ENCODE measurements around the gene NALCN. TPM values are rescaled to one million over a fixed set of nuclear protein-coding genes. Genes with fewer than 3 reads are reported as not detected.

NALCN gene
- total and polyA plus RNA-seq, 7 donors, result 0.23 to 1.1 (median 0.71) TPM; not detected in 2

DNA sequence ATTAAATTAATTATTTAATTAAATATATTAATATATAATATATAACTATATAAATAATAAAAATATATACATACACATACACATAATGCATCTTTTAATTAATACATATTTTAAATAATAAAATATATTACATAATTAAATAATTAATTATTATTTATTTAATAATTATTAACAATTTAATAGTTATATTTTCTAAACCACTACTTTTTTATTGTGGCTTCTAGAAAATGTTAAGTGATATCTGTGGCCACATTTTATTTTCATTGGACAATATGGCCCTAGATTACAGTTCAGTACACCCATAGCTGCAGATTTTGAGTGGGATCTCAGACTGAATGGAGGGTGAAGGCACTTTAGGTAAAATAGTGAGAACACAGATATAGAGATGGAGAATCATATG lies 335.7 kb downstream of the NALCN start:
- TF ChIP-seq EP300 (IDR thresholded peaks at IDR 0.05), result no peak
- no peak for TF ChIP-seq POLR2A (IDR thresholded peaks at IDR 0.05)
- TF ChIP-seq, protein P1, sequence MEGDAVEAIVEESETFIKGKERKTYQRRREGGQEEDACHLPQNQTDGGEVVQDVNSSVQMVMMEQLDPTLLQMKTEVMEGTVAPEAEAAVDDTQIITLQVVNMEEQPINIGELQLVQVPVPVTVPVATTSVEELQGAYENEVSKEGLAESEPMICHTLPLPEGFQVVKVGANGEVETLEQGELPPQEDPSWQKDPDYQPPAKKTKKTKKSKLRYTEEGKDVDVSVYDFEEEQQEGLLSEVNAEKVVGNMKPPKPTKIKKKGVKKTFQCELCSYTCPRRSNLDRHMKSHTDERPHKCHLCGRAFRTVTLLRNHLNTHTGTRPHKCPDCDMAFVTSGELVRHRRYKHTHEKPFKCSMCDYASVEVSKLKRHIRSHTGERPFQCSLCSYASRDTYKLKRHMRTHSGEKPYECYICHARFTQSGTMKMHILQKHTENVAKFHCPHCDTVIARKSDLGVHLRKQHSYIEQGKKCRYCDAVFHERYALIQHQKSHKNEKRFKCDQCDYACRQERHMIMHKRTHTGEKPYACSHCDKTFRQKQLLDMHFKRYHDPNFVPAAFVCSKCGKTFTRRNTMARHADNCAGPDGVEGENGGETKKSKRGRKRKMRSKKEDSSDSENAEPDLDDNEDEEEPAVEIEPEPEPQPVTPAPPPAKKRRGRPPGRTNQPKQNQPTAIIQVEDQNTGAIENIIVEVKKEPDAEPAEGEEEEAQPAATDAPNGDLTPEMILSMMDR (IDR thresholded peaks at IDR 0.05), result no peak
- TF ChIP-seq POLR2AphosphoS5 (IDR thresholded peaks at IDR 0.05), result no peak
- Histone ChIP-seq H3K4me1 (no peaks in the 10 kb centered on the region), H3K4me3 (no peak overlapping the region), H3K27me3 (no peaks in the 10 kb centered on the region), H3K36me3 (no peaks in the 10 kb centered on the region), H3K9me3 (no peaks in the 10 kb centered on the region), H3K27ac (no peak overlapping the region)
- intact Hi-C loops (cut with DNase I), result no loop called here
- DNase-seq, result no peak

DNA sequence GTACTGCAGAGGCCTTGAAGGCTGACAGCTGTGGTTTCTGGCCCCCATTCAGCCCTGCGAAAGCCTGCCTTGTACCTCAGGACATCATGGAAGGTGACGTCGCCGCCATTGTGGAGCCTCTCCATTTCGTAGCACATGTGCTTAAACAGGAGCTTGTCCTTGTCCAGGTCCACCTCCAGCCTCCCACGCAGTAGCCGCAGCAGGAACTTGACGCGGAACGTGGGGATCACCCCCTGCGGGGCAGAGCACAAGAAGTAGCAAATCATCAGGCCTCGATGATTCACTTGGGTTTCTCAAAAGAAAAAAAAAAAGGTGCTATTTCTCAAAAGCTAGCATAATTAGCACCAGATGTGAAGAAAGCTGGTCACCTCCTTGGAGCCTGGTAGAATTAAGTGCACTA lies 351.0 kb downstream of the NALCN start:
- DNase-seq, result no peak
- Histone ChIP-seq H3K27me3 (no peaks in the 10 kb centered on the region), H3K4me1 (no peaks in the 10 kb centered on the region), H3K4me3 (no peak overlapping the region), H3K27ac (no peak overlapping the region), H3K9me3 (no peaks in the 10 kb centered on the region), H3K36me3 (no peaks in the 10 kb centered on the region)
- 94% methylated on average over 12 of the region's 12 CpGs for WGBS, 2 donors
- TF ChIP-seq POLR2AphosphoS5 (IDR thresholded peaks at IDR 0.05) (no peak), POLR2A (IDR thresholded peaks at IDR 0.05) (no peak), EP300 (IDR thresholded peaks at IDR 0.05) (no peak)
- TF ChIP-seq, protein P1 (IDR thresholded peaks at IDR 0.05), result no peak
- intact Hi-C loops (cut with DNase I), result no loop called here

DNA sequence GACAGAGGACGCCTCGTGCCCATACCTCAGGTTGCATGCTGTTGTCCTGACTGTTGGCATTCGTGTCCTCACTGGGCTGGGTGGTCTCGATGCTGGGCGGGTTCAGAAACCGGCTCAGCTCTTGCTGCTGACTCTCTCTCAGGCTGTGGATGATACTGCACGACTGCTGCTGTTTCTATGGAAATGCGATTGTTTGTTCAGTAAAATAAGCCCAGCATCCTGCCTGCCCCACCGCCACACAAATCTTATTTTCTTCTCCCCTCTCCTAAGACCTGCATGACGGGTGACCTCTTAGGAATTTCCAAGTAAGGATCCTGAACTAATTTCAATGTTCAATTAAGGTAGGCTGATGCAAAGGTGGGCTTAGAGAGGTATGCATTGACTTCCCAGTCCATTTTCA lies 356.5 kb downstream of the NALCN start:
- H3K4me1 ChIP-seq, result no peaks in the 10 kb centered on the region
- no peaks in the 10 kb centered on the region for H3K27me3 ChIP-seq
- intact Hi-C loops (cut with DNase I), result no loop called here
- 70 to 73% methylated on average over 10 of the region's 10 CpGs for WGBS, 2 donors
- H3K9me3 ChIP-seq, result no peaks in the 10 kb centered on the region
- DNase-seq, result no peak
- H3K36me3 ChIP-seq, result no peaks in the 10 kb centered on the region
- no peak overlapping the region for H3K27ac ChIP-seq
- H3K4me3 ChIP-seq, result no peak overlapping the region
- TF ChIP-seq POLR2AphosphoS5 (IDR thresholded peaks at IDR 0.05), result no peak
- no peak for TF ChIP-seq POLR2A (IDR thresholded peaks at IDR 0.05)
- TF ChIP-seq, protein P1 (IDR thresholded peaks at IDR 0.05), result no peak
- TF ChIP-seq EP300 (IDR thresholded peaks at IDR 0.05), result no peak

DNA sequence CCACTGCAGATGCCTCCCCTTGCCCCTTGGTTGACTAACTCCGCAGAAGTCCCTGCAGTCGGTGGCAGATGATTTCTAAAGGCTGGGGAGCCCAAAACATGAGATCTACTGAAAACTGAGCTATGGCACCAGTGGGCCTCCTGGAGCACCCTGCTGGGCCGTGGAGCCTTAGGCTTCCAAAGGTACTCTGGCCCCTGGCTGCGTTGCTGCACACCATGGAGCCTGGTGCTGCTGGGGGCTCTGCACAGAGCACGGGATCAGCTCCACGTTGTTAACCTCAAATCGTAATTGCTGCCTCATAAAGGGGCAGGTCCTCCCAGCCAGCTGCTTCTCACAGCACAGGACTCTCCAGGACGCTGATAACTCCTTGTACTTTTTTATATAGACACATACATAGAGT lies 357.5 kb downstream of the NALCN start:
- Histone ChIP-seq H3K4me1 (no peaks in the 10 kb centered on the region), H3K36me3 (no peaks in the 10 kb centered on the region), H3K9me3 (no peaks in the 10 kb centered on the region), H3K4me3 (no peak overlapping the region), H3K27ac (no peak overlapping the region), H3K27me3 (no peaks in the 10 kb centered on the region)
- intact Hi-C loops (cut with DNase I), result no loop called here
- TF ChIP-seq EP300 (IDR thresholded peaks at IDR 0.05) (no peak), POLR2A (IDR thresholded peaks at IDR 0.05) (no peak)
- 32 to 53% methylated on average over 8 of the region's 8 CpGs for WGBS, 2 donors
- DNase-seq, result no peak

DNA sequence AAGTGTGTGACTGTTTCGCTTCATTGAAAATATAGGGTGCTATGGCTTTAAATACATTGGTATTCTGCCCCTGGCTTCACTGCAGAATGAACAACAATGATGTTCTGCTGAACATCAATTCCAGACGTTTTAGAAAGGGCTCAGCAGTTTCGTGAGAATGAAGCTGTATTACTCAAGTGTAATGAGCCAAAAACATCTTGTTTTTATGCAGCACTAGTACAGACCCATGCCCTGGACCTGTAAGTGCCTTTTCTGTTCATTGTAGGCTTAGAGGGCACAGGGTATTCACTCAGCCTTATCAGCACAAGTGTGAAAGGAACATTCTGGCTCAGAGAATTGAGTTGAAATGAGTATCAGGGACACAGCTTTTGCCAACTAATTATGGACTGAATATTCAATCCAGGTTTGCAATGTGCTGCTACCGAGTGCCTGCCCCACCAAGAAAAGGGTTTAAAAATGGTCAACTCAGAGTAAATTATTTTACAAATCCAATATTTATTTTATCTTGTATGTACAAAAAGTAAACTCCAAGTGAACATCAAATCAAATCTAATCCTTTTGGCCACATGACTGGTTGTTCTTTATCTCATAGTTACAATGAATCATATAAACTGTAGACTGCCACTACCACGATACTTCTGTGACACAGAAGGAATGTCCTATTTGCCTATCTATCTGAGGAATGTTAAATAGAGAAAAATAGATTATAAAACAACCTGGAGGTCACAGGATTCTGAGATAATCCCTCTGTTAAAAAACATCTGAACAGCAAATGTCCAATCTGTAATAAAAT lies 362.8 kb downstream of the NALCN start:
- intact Hi-C loops (cut with DNase I), result no loop called here
- no peaks in the 10 kb centered on the region for H3K27me3 ChIP-seq
- H3K36me3 ChIP-seq, result no peaks in the 10 kb centered on the region
- no peak overlapping the region for H3K27ac ChIP-seq
- WGBS, 2 donors, result 35 to 56% methylated on average over 5 of the region's 5 CpGs
- no peak for DNase-seq
- no peaks in the 10 kb centered on the region for H3K9me3 ChIP-seq
- TF ChIP-seq, protein P1 (IDR thresholded peaks at IDR 0.05), result no peak
- TF ChIP-seq POLR2A (IDR thresholded peaks at IDR 0.05) (no peak), EP300 (IDR thresholded peaks at IDR 0.05) (no peak), POLR2AphosphoS5 (IDR thresholded peaks at IDR 0.05) (no peak)
- no peak overlapping the region for H3K4me3 ChIP-seq
- no peaks in the 10 kb centered on the region for H3K4me1 ChIP-seq
